LHCN-M2 (cell line): Measurements from ENCODE around the gene ING1. TPM values are rescaled to one million over a fixed set of nuclear protein-coding genes. Genes with fewer than 3 reads are reported as not detected.
A peak's percentile ranks its signal among the peaks of the same experiment; 100 is the strongest.

Experiments used
- DNase-seq: peaks from one replicate; pipeline ENCODE4 v3.0.0-alpha.2; 2012; ENCODE audit warnings: low read depth
- total RNA-seq: library from RNA; depleted of rRNA; stranded (reverse); fragments of >200 nt; gene quantifications from 2 replicates; pipeline ENCODE4 v1.2.3, GENCODE V29; 2014; rRNA removed

ING1 gene
- total RNA-seq, 1 experiment from 2014 or later: 14.8 TPM

DNA sequence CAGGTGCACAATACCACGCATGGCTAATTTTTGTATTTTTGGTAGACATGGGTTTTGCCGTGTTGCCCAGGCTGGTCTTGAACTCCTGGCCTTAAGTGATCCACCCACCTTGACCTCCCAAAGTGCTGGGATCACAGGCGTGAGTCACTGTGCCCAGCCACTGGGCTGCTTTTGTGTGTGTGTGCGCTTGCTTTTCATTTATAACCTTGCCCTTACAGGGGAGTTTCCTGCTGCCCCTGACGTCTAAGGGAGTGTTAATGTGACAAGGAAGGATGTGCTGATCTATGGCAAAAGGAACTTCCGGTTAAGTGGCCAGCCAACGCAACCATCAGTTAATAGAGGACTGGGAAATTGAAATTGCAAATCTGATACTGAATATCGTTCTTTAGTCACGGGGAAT, 57.7 kb downstream of the ING1 start:
- no peak for DNase-seq

DNA sequence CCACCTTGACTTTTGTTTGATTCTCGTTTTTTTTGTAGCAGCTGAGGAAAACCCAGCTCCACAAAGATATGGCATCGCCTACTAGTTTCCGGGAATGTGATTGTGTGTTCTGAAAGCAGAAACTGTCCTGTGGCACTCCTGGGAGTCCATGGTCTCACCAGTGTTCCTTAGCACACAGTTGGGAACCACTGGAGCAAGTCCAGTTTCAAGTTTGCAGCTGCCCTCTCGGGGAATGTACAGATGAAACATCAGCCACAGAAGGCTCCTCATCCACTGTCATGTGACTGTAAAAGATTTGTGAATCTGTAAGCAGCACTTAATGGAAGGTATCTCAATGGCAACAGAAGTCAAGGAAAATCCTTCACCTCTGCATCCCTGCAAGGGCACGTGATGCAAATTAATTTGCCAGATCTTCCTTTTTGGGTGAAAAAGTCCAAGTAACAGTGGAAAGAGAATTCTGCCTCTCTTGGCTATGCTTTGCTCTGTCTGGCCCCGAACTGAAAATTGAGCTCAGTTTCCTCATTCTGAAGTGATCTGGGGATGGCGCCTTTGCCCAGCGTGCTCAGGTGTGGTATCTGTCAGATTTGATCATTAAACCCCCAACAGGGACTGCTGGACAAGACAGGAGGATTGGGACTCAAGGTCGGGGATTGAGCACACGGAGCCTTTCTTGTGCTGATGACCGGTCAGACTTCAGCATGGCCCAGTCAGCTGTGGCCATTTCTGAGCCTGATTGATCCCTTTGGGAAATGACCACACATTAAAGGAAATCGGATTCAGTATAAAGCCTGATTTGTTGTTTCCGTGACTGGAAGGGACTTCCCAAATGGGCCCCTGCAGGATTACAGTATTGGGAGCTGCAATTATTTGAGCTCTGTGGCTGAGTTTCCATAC, 58.8 kb downstream of the ING1 start:
- DNase-seq: peak; percentile 58

Other genes starting within 250 kb of the ING1 start
- gene RAB20, start 152.0 kb upstream of the ING1 start, total RNA-seq: 6.2 and 8.1 TPM in 2 replicates
- gene NAXD, start 98.2 kb upstream of the ING1 start, total RNA-seq: 23.5 and 25.9 TPM in 2 replicates
- gene CARS2, start 7.6 kb upstream of the ING1 start, total RNA-seq: 94.8 and 114 TPM in 2 replicates
- gene ANKRD10, start 201.4 kb downstream of the ING1 start, total RNA-seq: 186 and 510 TPM in 2 replicates